Measurements from ENCODE around the gene MIOS. TPM values are rescaled to one million over a fixed set of nuclear protein-coding genes. Genes with fewer than 3 reads are reported as not detected.
A peak's percentile ranks its signal among the peaks of the same experiment; 100 is the strongest.
"Not testable (repeated sequence)": the region's sequence is repeated elsewhere in the genome, so short reads cannot be mapped to it uniquely, and the experiment has no call there.

The MIOS gene
- total RNA-seq, 1 experiment from 2014 or later = 61.5 TPM

GRCh38 chr7:7640221-7641128, 73.8 kb downstream of the MIOS start, which contains the start of gene UMAD1:
Gene UMAD1 (plus strand): TSS chr7:7640752. CDS start chr7:7673372, 32,620 bp downstream.
- DNase-seq (ENCODE audit: extremely low read depth, low read depth) = peak; percentile 100

- no peak for DNase-seq (ENCODE audit: extremely low read depth, low read depth)
These were observed 74.5 kb downstream of the MIOS start for GRCh38 chr7:7641129-7641663.

- DNase-seq (ENCODE audit: extremely low read depth, low read depth) = no peak
These were observed 75.4 kb downstream of the MIOS start for GRCh38 chr7:7642081-7642480.

- DNase-seq (ENCODE audit: extremely low read depth, low read depth) = no peak
These were observed 80.9 kb downstream of the MIOS start for GRCh38 chr7:7647495-7648036.

- DNase-seq (ENCODE audit: extremely low read depth, low read depth) = no peak
These were observed 84.1 kb downstream of the MIOS start for GRCh38 chr7:7650682-7651206.

- no peak for DNase-seq (ENCODE audit: extremely low read depth, low read depth)
These were observed 84.8 kb downstream of the MIOS start for GRCh38 chr7:7651479-7651878.

- no peak for DNase-seq (ENCODE audit: extremely low read depth, low read depth)
These were observed 86.3 kb downstream of the MIOS start for GRCh38 chr7:7652798-7653540.

GRCh38 chr7:7653593-7654187, 87.0 kb downstream of the MIOS start:
- peak; percentile 31 for DNase-seq (ENCODE audit: extremely low read depth, low read depth)

GRCh38 chr7:7654964-7655715, 88.5 kb downstream of the MIOS start:
- no peak for DNase-seq (ENCODE audit: extremely low read depth, low read depth)

- not testable (repeated sequence) for DNase-seq (ENCODE audit: extremely low read depth, low read depth)
These were observed 89.8 kb downstream of the MIOS start for GRCh38 chr7:7656459-7656858.

Other genes starting within 250 kb of the MIOS start
- 0.12 and 0.29 TPM in 2 replicates for gene COL28A1, start 31.0 kb upstream of the MIOS start, total RNA-seq (2014; rRNA removed; shearing (Covaris generic))
- gene UMAD1, start 73.9 kb downstream of the MIOS start, total RNA-seq (2014; rRNA removed; shearing (Covaris generic)) = 24.0 and 26.0 TPM in 2 replicates
- gene RPA3, start 151.7 kb downstream of the MIOS start, total RNA-seq (2014; rRNA removed; shearing (Covaris generic)) = 52.7 and 53.7 TPM in 2 replicates

Measured in NCI-H460 (cell line).